ENCODE measurements around the gene IGSF21.
A peak's percentile ranks its signal among the peaks of the same experiment; 100 is the strongest.

The IGSF21 gene

DNA sequence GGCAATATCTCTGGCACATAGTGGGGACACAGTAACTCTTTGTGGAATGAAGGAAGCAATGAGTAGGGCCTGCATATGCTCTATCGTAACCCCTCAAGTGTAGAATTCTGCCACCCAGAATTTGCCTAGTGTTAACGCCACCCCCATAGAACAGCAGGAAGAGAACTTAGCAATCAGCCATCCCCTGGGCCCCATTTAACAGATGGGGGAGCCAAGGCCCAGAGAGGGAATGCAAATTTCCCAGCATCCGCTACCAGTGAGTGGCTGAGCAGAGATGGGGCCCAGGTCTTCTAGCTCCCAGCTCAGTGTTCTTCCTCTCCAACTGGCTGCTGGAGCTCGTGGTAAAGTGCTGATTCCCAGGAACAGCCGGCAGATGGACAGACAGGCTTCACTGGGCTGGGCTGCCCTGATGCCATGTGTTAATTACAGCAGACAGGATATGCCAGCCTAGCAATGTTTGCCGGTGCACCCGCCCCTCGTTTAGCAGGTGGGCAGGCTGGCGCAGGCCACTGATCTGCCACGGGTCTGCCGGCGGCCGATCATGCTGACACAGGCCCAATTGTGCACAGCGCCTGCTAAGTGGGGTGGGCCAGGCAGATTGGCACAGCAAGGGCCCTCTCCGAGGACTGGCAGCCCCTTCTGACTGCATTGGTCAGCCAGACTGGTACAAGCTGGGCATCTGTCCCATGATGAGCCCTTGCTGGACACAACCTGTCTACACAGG, 171.9 kb downstream of the IGSF21 start:
- peak; percentile 90 for DNase-seq

DNA sequence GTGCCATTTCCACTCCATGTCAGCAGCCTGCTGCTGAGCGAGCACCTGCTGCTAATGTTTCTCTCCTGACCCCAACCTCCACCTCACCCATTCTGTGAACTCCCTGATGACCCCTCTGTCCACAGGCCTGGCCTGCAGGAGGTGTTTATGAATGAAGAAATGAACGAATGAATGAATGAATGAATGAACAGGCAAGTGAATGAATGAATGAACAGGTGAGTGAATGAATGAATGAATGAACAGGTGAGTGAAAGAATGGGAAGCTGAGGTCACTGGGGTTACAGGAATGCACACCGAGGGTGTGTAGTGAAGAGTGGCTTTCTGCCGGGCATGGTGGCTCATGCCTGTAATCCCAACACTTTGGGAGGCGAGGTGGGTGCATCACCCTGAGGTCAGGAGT, 173.4 kb downstream of the IGSF21 start:
- no peak for DNase-seq

DNA sequence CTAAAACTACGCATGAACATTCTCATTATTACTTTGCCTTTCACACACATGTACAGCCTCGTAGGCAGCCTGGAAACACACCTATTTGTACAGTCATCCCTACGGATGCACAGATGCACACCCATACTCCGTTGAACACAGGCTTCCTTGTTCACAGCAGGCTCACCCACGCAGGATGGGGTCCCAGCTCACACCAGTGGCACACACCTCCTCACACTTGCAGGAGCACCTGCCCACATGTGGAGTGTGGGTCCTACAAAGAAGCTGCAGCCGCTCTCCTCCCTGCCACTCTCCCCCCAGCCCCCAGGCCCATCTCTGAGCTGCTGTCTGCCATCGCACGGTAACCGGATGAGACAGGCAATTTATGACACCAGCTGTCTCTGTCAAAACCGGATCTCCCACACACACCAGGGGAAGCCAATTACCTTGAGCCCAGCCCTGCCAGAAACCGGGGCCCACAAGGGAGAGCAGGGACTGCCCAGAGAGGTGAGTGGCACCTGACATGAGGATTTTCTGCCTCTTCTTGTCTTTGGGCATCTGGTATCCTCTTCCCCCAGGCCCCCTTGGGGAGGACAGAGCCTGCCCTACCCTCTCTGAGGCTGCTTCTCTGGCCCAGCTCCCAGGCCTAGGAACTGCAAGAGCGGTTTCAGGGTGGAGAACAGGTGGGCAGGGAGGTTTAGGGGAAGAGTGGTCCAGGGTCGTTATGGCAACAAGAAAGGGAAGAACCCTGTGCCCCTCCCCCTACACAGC, 175.4 kb downstream of the IGSF21 start:
- DNase-seq, result peak; percentile 94

DNA sequence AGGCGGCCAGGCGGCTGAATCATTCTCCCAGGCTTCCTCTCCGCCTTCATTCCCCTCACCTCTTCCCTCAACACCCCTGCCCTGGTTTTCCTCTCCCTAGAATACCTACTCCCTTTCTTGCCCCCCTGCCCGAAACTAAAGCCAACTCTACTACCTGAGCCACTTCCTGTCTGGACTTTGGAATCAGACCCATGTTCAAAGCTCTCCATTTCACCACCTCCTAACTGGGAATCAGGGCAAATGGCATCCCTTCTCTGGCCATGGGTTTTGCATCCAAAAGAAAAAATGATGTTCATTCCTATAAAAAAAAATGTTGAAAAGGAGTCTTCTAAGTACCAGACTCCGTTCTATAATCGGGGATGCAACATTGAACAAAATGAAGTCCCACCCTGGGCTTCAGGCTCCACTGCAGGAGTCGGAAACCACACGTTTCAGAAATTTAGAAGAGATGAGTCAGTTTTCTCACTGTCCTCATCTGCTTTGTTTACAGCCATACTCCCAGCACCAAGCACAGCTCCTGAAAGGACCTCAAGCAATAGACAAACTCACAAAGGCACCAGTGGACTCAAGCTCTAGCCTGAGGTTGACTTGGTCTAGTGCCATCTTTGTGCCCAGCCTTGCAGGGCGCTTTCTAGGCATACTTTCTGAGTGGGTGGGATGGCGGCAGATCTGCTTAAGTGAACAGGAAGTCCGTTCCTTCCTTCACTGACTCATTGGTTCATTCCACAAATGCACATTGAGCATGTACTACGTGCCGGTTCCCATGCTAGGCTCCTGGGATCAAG, 176.2 kb downstream of the IGSF21 start:
- no peak for DNase-seq

DNA sequence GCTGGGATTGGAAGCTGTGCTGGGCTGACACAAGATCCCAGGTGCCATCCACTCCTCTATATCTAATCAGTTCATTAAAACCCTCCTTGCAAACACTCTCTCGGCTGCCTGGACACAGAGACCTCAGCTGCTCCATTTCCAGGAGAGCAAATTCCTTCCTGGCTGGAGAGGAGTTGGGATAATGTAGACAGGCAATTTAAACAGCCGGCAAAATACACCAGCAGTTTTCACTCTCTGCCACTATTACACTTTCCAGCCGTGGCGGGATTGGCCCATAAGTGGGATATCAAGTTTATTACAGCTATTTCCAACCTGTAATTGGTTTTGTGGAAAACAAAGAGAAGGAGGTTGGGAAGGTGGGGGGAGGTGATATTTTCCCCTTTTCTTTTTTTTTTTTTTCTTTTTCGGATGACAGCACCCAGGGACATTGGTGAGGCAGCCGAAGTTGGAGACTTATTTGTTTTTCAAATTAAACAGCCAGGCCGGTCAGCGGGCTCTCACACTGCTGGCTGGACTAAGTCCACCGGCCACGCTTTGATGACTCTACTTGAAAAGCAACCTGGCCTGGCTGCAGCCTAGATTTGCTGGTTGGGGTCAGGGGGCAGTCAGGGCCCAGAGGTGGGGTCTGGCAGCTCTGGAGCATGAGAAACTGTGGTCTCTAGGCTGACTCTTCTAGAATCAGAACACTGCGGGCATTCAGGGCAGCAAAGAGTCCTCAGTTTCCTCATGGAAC, 177.4 kb downstream of the IGSF21 start:
- DNase-seq, result no peak

DNA sequence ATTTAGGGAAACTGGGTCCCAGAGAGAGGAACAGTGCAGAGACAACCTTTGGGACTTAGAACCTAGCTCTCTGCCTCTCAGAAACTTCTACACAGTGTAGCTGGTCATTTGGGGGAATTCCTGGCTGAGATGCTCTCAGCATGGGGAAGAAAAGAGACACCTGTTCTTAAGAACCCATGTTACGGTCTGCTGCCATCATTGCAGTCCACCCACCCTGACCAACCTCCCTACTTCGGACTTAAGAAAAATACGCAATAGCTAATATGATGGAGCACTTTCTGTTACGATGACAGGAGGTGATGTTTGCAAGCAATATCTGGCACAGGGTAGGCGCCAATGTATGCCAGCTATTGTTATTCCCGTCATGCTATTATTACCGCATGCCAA, 177.9 kb downstream of the IGSF21 start:
- peak; percentile 24 for DNase-seq

DNA sequence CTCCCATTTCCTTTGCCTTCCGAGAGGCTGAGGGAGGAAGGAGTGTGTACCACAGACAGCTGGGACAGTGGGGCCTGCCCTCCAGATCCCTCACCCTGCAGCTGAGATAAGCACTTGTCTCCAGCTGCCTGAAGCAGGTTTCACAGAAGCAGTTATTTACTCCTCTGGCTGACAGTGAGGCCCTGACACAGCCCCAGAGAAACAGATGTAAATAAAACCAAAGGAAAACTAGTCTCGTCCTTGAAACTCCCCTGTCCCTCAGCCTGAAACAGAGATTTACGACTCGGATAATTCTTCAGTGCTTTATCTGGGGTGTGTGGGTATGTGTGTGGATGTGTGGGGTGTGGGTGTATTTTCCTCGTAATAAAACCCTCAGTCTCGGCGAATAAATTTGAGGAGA, 181.1 kb downstream of the IGSF21 start:
- DNase-seq, result no peak

DNA sequence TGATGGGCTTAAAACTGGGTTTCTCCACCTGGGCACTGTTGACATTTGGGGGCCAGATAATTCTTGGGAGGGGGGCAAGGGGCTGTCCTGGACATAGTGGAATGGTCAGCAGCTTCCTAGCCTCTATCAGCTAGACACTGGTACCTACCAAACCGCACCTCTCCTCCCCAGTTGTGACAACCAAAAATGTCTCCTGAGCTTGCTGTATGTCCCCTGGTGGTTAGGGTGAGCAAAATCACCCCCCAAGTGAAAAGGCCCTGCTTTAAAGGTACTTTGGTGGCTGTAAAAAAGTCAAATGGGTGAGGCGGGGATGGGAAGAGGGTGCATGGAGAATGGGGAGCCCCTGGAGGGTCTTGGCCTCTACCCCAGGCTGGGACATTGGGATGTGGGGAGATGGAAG, 182.0 kb downstream of the IGSF21 start:
- no peak for DNase-seq

DNA sequence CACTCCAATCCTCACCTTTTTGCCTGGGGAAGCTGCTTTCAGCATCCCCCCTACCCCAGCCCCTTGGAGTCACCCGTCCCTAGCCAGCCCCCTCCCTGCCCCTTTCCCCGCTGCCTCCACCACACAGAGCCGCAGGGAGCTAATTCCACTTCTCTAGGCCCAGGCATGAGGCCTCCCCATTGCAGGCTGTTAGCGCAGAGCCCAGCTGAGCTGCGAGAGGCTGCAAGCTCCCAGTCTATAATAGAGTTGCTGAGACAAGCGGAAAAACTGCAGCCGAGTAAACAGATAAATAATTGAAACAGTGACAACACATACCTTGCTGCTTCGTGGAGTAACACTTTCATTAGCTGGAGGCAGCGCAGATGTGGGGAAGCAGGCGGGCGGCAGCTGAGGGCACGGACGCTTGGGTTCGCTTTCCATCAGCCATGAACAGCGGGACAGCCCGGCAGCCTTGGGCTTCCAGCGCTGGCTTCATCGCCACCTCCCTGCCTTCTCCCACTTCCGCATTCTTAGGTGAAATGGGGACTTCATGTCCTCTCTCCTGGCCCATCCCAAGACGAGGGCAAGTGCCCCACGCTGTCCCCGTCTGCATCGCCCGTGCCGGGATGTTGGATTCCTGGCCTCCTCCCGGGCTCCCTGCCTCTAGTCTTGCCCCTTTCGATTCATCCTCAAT, 183.3 kb downstream of the IGSF21 start:
- DNase-seq, result peak; percentile 17

DNA sequence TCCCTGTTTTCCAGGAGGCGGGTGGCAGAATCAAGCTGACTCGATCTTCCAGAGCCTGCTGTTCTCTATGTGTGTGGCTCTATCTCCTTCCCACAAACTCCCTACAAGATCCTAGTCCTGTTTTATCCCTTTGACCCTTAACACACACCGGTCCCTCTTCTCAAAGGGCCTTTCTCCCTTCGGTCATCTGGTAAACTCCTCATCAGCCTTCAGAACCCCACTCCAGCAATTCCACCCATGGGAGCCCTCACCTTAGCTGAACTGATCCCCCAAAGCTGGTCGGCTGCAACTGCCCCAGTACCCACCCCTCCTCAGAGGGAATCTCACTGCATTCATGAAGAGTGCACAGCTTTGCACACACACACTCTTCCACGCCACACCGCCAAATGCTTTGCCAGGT, 184.9 kb downstream of the IGSF21 start:
- DNase-seq, result no peak

DNA sequence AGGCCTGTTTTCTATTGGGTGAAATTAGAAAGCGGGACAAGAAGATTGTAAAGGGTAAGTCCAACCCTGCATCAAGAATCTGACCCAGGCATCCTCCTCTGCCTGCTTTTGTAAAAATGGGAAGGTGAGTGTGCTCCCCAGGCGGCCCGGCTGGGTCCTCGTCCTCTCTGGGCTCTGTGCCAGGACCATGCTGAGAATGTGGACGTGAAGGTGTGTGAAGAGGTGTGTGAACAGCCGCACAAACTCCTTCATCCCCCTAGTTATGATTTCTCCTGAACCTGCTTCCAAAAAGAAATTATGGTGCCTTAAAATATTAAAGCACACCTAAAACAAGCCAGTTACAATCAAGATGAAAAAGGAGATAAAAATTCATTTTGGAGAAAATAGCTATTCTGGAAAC, 185.7 kb downstream of the IGSF21 start:
- no peak for DNase-seq

DNA sequence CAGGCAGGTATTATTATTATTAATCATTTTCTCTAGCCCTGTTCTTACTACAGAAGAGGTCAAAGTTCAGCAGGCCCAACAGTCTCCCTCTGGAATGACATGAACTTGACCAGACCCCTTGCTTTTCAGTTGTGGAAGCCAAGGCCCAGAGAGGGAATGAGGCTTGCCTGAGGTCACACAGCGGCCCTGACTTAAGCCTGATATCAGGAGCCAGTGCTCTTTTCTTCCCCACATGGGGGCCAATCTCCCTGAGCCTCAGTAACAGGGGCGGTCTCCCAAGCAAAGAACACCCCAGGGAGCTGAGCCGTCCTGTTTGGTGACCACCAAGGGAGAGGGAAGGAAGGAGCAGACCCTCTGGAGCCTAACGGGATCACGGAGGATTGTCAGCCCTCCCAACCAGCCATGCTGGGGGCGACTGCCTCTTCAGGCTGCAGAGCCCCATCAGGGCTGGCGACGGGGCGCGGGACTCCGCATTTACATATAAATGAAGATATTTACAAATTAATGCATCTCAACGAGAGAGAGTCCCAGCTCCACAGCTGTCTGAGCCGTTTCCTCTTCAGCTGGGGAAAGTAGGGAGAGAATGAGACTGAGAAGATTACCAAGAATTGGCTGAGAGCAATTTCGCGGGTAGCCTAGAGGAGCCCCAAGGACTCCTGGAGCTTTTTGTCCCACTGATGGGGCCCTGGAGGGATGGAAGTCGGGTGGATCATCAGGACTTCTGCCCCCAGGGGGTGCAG, 187.0 kb downstream of the IGSF21 start:
- DNase-seq, result no peak

DNA sequence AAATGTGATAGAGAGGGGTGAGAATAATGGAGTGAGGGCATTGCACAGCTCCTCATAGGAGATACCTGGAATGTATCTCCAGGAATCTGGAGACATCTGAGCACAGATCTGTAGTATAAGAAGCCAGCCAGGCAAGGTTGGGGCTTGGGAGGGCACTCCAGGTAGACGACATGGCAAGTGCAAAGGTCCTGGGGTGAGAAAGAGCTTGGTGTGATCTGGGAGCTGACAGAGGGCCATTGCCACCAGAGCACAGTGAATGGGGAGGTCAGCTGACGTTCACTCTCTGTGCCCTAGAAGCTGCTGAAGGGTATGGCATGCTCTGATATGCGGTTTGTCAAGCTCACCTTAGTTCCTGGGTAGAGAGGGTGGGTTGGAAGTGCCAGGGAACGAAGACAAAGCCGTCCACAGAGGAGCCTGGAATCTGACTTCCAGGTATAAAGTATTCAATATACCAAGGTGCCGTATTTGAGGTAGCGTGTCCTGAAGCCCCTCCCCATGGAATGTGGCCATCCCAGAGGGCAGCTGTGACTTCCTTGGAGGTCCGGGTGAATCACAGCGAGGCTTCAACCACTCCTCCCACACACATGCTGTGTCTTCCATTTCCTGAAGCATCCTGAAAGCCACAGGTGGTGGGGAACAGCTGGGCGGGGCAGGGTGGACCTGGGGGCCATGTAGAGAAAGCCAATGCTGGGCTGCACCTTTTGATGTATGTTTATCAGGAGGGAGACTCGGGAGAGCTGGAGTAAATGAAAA, 190.5 kb downstream of the IGSF21 start:
- no peak for DNase-seq

DNA sequence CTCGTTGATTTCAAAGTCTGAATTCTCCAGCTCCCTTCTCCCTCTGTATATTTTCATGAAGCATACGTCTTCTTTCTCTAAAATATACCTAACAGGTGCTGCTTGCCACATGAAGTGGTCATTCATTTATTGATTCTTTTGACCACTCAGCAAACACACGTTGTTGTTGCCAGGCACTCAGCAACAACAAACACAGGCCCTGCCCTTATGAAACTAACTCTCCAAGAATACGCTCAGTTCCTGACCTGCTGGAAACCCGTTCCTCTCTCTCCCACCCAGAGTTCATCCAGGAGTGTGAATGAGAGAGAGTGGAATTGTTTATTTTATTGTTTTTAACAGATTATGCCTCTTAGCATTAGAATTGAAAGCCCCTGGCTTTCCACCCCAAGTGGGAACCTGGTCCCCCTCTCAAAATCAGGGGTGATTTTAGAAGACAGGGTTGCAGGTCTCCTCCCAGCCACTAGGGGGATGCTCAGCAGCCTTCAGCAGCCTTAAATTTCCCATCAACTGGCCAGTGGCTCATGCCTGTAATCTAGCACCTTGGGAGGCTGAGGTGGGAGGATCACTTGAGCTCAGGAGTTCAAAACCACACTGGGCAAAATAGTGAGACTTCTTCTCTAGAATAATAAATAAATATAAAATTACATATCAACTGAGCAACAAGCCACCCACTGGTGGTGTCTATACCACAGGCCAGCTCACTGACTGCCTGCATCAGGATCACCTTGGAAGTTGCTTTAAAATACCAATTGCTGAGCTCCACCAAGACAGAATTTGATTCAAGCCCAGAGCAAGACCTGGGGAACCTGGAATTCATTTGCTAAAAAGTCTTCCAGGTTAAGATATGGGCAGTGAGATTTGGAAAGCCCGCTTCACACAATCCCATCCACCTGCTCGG, 192.1 kb downstream of the IGSF21 start:
- peak; percentile 23 for DNase-seq

DNA sequence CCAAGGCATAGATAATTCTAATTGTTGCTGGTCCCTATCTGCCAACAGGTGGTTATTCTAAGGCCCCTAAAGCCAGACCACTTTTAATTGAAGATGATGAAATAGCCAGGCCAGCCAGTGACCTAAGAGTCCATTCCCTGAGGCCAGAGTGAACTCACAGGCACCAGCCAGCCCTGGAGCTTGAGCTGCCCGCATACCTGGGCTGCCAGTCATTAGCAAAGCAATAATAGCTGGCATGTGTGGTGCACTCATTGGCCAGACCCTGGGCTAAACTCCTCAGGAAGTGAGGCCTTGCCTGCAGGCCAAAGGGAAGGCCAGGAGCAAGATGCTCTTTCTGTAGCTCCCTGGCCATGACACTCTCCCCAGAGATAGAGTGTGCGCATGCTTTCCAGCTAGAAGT, 192.8 kb downstream of the IGSF21 start:
- no peak for DNase-seq

DNA sequence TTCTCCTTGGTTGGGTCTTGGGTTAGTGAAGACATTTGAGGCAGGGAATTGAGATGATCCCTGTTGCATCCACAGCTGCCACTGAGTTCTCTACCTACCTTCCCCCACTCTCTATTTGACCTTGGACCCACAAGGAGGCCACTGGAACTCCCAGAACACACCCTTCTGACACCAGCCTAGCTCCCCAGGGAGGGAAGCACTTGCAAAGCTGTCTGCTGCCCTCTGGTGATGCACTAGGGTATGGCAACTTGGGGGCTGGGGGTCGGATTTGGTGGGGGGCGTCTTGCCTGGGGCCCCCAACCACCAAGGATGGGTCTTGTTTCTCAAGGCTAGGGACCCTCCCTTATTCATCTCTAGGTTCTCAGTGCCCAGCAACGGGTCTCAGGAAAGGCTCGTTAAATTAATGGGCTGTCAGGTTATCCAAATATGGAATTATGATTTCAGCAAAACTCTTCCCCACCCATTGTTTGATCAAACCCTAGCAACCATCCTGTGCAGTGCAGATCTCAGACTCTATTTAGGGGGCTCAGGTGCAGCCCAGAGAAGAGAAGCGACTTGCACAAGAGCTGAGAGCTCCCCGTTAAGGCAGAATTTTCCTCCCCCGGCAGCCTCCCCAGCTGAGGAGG, 195.3 kb downstream of the IGSF21 start:
- peak; percentile 24 for DNase-seq

DNA sequence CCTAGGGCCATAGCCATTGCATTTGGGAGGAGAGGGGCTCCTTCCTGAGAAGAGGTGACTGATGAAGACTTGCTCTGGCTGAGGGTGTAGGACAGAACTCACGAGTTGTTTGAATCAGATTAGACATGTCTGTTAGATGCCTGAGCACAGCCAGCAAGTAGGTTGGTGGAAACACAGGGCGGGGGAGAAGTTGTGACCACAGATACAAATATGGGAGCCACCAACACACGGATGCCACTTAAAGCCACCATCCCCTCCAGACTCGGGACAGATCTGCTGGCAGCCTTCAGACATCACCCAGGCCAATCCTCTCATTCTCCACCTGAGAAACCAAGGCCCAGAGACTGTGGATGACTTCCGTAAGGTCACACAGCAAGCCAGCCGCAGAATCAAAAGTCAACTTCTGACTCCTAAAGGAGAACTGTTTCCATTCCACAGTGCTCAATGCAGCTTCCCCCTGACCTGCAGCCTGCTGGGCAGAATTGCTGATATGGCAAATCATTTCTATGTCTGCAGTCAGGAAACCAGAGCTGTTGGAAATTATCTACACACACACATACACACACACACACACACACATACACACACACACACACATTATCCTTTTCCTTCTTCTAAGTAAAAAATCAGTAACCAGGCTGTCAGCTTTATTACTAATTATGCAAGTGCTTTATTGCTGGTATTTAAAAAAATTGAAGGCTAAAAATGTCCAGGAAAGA, 196.7 kb downstream of the IGSF21 start:
- no peak for DNase-seq

DNA sequence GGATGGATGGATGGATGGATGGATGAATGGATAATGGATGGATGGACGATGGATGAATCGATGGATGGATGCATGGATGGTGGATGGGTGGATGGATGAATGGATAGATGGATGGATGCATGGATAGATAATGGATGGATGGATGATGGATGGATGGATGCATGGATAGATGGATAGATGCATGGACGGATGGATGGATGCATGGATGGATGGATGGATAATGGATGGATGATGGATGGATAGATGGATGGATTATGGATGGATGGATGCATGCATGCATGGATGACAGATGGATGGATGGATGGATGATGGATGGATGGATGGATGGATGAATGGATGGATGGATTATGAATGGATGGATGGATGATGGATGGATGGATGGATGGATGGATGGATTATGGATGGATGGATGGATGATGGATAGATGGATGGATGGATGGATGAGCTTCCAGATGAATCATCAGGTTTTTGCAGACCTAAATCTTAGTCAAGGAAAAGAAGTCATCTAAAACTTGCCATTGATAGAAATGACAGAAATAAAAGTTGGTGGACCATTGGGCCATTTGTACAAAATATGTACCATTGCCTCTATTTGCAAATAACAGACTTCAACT, 197.7 kb downstream of the IGSF21 start:
- DNase-seq, result no peak
